Esophagus muscularis mucosa (tissue), 4 donors: ENCODE data around the gene SLC23A2. TPM values are rescaled to one million over a fixed set of nuclear protein-coding genes. Genes with fewer than 3 reads are reported as not detected.
"Not testable (repeated sequence)": the region's sequence is repeated elsewhere in the genome, so short reads cannot be mapped to it uniquely, and the experiment has no call there.

Experiments used
- DNase-seq: peaks from one replicate; pipeline ENCODE4 v3.0.0-alpha.2; 2017; ENCODE audit errors: extremely low spot score
- H3K27ac ChIP-seq, 4 donors: fragments of 200-600 bp; sonication (generic); replicated peaks in 1 of 4; 1 replicate in 3 of 4; 2 replicates in 1 of 4; pipeline ENCODE4 v1.5.1; 2016 to 2019; ENCODE audit warnings: mild to moderate bottlenecking in 1 of 4
- H3K27me3 ChIP-seq, 4 donors: fragments of 200-600 bp; sonication (generic); one replicate each; pipeline versions ENCODE4 v1.5.1 to v1.6.0; 2016 to 2019
- H3K36me3 ChIP-seq, 4 donors: fragments of 200-600 bp; sonication (generic); one replicate each; pipeline ENCODE4 v1.5.1; 2016 to 2019
- H3K4me1 ChIP-seq, 4 donors: fragments of 200-600 bp; sonication (generic); one replicate each; pipeline ENCODE4 v1.5.1; 2016 to 2019
- H3K4me3 ChIP-seq, 4 donors: fragments of 200-600 bp; sonication (generic); 1 replicate in 2 of 4; 2 replicates in 2 of 4; pipeline ENCODE4 v1.5.1; 2016 to 2019; ENCODE audit warnings: mild to moderate bottlenecking in 4 of 4, moderate library complexity in 1 of 4
- H3K9me3 ChIP-seq, 4 donors: fragments of 200-600 bp; sonication (generic); 1 replicate in 3 of 4; 2 replicates in 1 of 4; pipeline ENCODE4 v1.5.1; 2016 to 2019
- CTCF ChIP-seq, 3 experiments: fragments of 200-600 bp in 2 of 3; fragments of 450-650 bp in 1 of 3; sonication (generic) in 2 of 3; IDR thresholded peaks; one replicate each; pipeline ENCODE4 v1.5.1; 2017 to 2019; ENCODE audit warnings: antibody characterized with exemption in 3 of 3, mild to moderate bottlenecking in 2 of 3, moderate library complexity in 1 of 3
- EP300 ChIP-seq: sonication (generic); formaldehyde crosslinking; IDR thresholded peaks from one replicate; pipeline ENCODE4 v1.6.1; 2017; ENCODE audit warnings: antibody characterized with exemption
- POLR2A ChIP-seq: fragments of 450-650 bp; IDR thresholded peaks from one replicate; pipeline ENCODE4 v1.6.1; 2017; ENCODE audit warnings: antibody characterized with exemption, moderate library complexity, mild to moderate bottlenecking, low read depth
- POLR2AphosphoS5 ChIP-seq, 2 donors: sonication (generic); formaldehyde crosslinking; IDR thresholded peaks; one replicate each; pipeline ENCODE4 v1.6.1; 2017; ENCODE audit warnings: antibody characterized with exemption in 2 of 2
- WGBS: methylation state at CpG from one replicate; pipeline ENCODE4 v1.1.5; 2018; 5-methylcytosine and 5-hydroxymethylcytosine counted together
- intact Hi-C: fragments of 100-400 bp; cut with DNase I; formaldehyde crosslinking; loops from one replicate; pipeline ENCODE4 v1.15.1; 2023
- total RNA-seq, 4 donors: library from RNA; depleted of rRNA; stranded (reverse); fragments of >200 nt; gene quantifications; one replicate each; pipeline versions ENCODE4 v1.1.0 to v1.2.1, GENCODE V29; 2016

Gene SLC23A2
- total RNA-seq, 4 donors from 2014 or later, result 8.7 to 16.0 (median 12.2) TPM

GRCh38 chr20:4881006-4881730 is 120.1 kb downstream of the SLC23A2 start:
- intact Hi-C loops, result no loop called here
- TF ChIP-seq CTCF (IDR thresholded peaks at IDR 0.05) (no peak), POLR2AphosphoS5 (IDR thresholded peaks at IDR 0.05) (no peak)
- DNase-seq, result no peak
- Histone ChIP-seq H3K4me3 (no peak overlapping the region), H3K4me1 (no peaks in the 10 kb centered on the region), H3K27me3 (no peaks in the 10 kb centered on the region), H3K27ac (no peak overlapping the region), H3K36me3 (peaks cover 0 to 50% (median 42%) of the 10 kb centered on the region in 4 donors), H3K9me3 (no peaks in the 10 kb centered on the region)
- 81% methylated on average over 9 of the region's 9 CpGs for WGBS

GRCh38 chr20:4880051-4880450 is 121.3 kb downstream of the SLC23A2 start:
- intact Hi-C loops, result no loop called here
- no peak for TF ChIP-seq EP300
- no peak for TF ChIP-seq POLR2A
- no peak for TF ChIP-seq POLR2AphosphoS5 (IDR thresholded peaks at IDR 0.05)
- no peak for TF ChIP-seq CTCF (IDR thresholded peaks at IDR 0.05)
- Histone ChIP-seq H3K36me3 (peaks cover 0 to 56% (median 42%) of the 10 kb centered on the region in 4 donors), H3K4me1 (peaks cover 0 to 2% (median 0%) of the 10 kb centered on the region in 4 donors), H3K27me3 (no peaks in the 10 kb centered on the region), H3K27ac (no peak overlapping the region), H3K4me3 (no peak overlapping the region), H3K9me3 (no peaks in the 10 kb centered on the region)
- no peak for DNase-seq
- WGBS, result 69% methylated on average over 5 of the region's 5 CpGs

- H3K36me3 ChIP-seq, result peaks cover 12 to 53% (median 43%) of the 10 kb centered on the region in 4 donors
- H3K4me1 ChIP-seq, H3K4me3 ChIP-seq, DNase-seq, H3K27ac ChIP-seq, intact Hi-C loops, H3K9me3 ChIP-seq, H3K27me3 ChIP-seq: not testable (repeated sequence)
- 92% methylated on average over 5 of the region's 5 CpGs for WGBS
Measured at GRCh38 chr20:4878099-4878498, 123.2 kb downstream of the SLC23A2 start.

GRCh38 chr20:4876731-4877130 is 124.6 kb downstream of the SLC23A2 start:
- intact Hi-C loops, result no loop called here
- no peak for DNase-seq
- H3K9me3 ChIP-seq, result no peaks in the 10 kb centered on the region
- H3K4me1 ChIP-seq, result peaks cover 0 to 7% (median 3%) of the 10 kb centered on the region in 4 donors
- H3K4me3 ChIP-seq, result no peak overlapping the region
- peaks cover 15 to 54% (median 42%) of the 10 kb centered on the region in 4 donors for H3K36me3 ChIP-seq
- H3K27ac ChIP-seq, result no peak overlapping the region
- H3K27me3 ChIP-seq, result no peaks in the 10 kb centered on the region
- 93% methylated on average over 5 of the region's 5 CpGs for WGBS
- TF ChIP-seq CTCF (IDR thresholded peaks at IDR 0.05), result no peak
- TF ChIP-seq POLR2A, result no peak
- no peak for TF ChIP-seq EP300
- no peak for TF ChIP-seq POLR2AphosphoS5 (IDR thresholded peaks at IDR 0.05)

GRCh38 chr20:4876301-4876700 is 125.0 kb downstream of the SLC23A2 start:
- Histone ChIP-seq H3K27me3 (no peaks in the 10 kb centered on the region), H3K4me3 (no peak overlapping the region), H3K27ac (no peak overlapping the region), H3K36me3 (peaks cover 18 to 58% (median 46%) of the 10 kb centered on the region in 4 donors), H3K9me3 (no peaks in the 10 kb centered on the region), H3K4me1 (peaks cover 0 to 7% (median 3%) of the 10 kb centered on the region in 4 donors)
- no peak for DNase-seq
- TF ChIP-seq POLR2AphosphoS5 (IDR thresholded peaks at IDR 0.05) (no peak), POLR2A (no peak), CTCF (IDR thresholded peaks at IDR 0.05) (no peak), EP300 (no peak)
- intact Hi-C loops, result no loop called here
- WGBS, result 92% methylated on average over 4 of the region's 4 CpGs
